Mesendoderm (in vitro differentiated cells): ENCODE measurements around the gene MED29.

Experiments used
- DNase-seq: peaks from one replicate; pipeline ENCODE4 v3.0.0; 2013
- H2AK5ac ChIP-seq: 2 replicates; pipeline ENCODE4 v1.6.1; 2013; ENCODE audit warnings: low read length, inconsistent platforms
- H2BK120ac ChIP-seq: 2 replicates; pipeline ENCODE4 v1.6.1; 2013; ENCODE audit warnings: low read depth, mild to moderate bottlenecking, low read length, moderate library complexity, mixed read lengths
- H2BK15ac ChIP-seq: replicated peaks from 2 replicates; pipeline ENCODE4 v1.6.1; 2013; ENCODE audit warnings: low read depth, mild to moderate bottlenecking, moderate library complexity
- H2BK5ac ChIP-seq: 2 replicates; pipeline ENCODE4 v1.6.1; 2013; ENCODE audit warnings: low read length, inconsistent platforms
- H3K18ac ChIP-seq: 2 replicates; pipeline ENCODE4 v1.6.1; 2013; ENCODE audit warnings: mild to moderate bottlenecking, low read length, mixed read lengths
- H3K23ac ChIP-seq: one replicate; pipeline ENCODE4 v1.6.1; 2013; ENCODE audit warnings: low read length
- H3K27ac ChIP-seq: 2 replicates; pipeline ENCODE4 v1.5.1; 2013; ENCODE audit warnings: low read depth, mild to moderate bottlenecking, inconsistent platforms, low read length, moderate library complexity
- H3K27me3 ChIP-seq: 2 replicates; pipeline ENCODE4 v1.6.1; 2013; ENCODE audit warnings: low read length, control low read depth, mild to moderate bottlenecking, inconsistent platforms; ENCODE audit not compliant: insufficient read depth, poor library complexity
- H3K36me3 ChIP-seq: 2 replicates; pipeline ENCODE4 v1.6.1; 2013; ENCODE audit warnings: low read length, inconsistent platforms; ENCODE audit not compliant: control insufficient read depth, insufficient read depth
- H3K4ac ChIP-seq: one replicate; pipeline ENCODE4 v1.6.1; 2013; ENCODE audit warnings: low read depth, mild to moderate bottlenecking, low read length, moderate library complexity
- H3K4me1 ChIP-seq: 2 replicates; pipeline ENCODE4 v1.6.1; 2013; ENCODE audit warnings: low read depth, low read length, inconsistent platforms; ENCODE audit not compliant: control insufficient read depth
- H3K4me2 ChIP-seq: 2 replicates; pipeline ENCODE4 v1.6.1; 2013; ENCODE audit warnings: low read length
- H3K4me3 ChIP-seq: 2 replicates; pipeline ENCODE4 v1.5.1; 2013; ENCODE audit warnings: mild to moderate bottlenecking, low read length
- H3K56ac ChIP-seq: one replicate; pipeline ENCODE4 v1.6.1; 2013; ENCODE audit warnings: low read length
- H3K79me1 ChIP-seq: 2 replicates; pipeline ENCODE4 v1.6.1; 2013; ENCODE audit warnings: low read length, inconsistent platforms
- H3K79me2 ChIP-seq: 2 replicates; pipeline ENCODE4 v1.6.1; 2013; ENCODE audit warnings: mild to moderate bottlenecking, low read length; ENCODE audit not compliant: control insufficient read depth, insufficient read depth
- H3K9ac ChIP-seq: 2 replicates; pipeline ENCODE4 v1.6.1; 2013; ENCODE audit warnings: low read length, inconsistent platforms
- H4K5ac ChIP-seq: one replicate; pipeline ENCODE4 v1.6.1; 2013; ENCODE audit warnings: low read length
- H4K8ac ChIP-seq: one replicate; pipeline ENCODE4 v1.6.1; 2013; ENCODE audit warnings: low read depth, mild to moderate bottlenecking, control low read depth, low read length, moderate library complexity
- WGBS: extraction: QIAGEN DNeasy Blood & Tissue Kit; methylation state at CpG from one replicate; pipeline ENCODE4 v1.1.7; 2013; ENCODE audit warnings: low lambda C conversion rate, missing lambda C conversion rate; ENCODE audit not compliant: insufficient coverage; ENCODE audit errors: extremely low coverage; 5-methylcytosine and 5-hydroxymethylcytosine counted together

MED29 gene

DNA sequence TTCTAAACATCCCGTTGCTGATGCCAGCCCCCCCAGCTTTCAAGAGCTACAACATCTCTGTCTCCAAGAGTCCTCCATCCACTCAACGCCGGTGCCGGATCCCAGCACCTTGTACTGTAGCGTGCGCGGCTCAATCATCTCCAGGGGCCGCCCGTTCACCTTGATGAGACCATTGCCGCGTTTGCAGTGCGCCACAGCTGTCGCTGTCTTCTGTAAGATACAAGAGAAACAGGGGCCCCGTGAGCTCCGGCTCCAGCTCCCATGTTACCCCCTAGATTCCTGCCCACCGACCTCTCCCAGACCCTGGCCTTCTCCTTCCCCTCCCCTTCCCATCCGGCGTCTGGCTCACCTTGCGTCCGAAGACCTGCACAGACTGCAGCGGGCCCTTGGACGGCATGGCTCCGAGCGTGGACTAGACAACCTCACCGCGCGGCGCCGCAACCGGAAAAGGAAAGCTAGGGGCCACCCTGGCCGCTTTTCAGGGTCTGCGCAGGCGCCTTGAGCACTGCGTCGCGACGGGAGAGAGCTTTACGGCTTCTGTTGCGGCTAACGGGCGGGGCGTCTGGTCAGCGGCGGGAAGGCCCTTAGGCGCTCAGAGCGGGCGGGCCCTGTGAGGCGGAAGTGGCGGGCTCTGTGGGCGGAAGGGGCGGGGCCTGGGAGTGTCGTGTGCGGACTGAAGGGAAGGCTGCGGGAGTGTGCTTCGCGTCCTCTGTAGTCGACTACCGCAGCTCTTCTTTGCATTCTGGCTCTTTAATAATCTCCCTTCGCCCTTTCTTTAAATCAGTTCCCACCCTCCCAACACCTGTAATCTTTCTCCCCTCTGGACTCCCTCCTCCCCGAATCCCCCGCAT is 44.5 kb downstream of the MED29 start, which contains the start of gene RPS16:
Gene RPS16 (minus strand): TSS at position 451 of the 851 bp plus-strand sequence. CDS start 54 bp downstream, at position 397.
- Histone ChIP-seq H2BK15ac (no peak within 1 kb of the TSS), H2AK5ac (peak within 1 kb of the TSS; percentile 98), H2BK5ac (peak within 1 kb of the TSS; percentile 92), H2BK120ac (peak within 1 kb of the TSS; percentile 7), H4K5ac (peak within 1 kb of the TSS; percentile 79), H3K27me3 (no peaks in the 10 kb centered on the region), H3K18ac (peak within 1 kb of the TSS; percentile 78), H3K27ac (peak within 1 kb of the TSS; percentile 88), H3K4me2 (peak within 1 kb of the TSS; percentile 88), H3K79me1 (peaks cover 16% of the 10 kb centered on the region), H3K36me3 (peaks cover 21% of the 10 kb centered on the region), H4K8ac (no peak within 1 kb of the TSS), H3K4me1 (peaks cover 11% of the 10 kb centered on the region), H3K79me2 (peaks cover 25% of the 10 kb centered on the region), H3K56ac (peak within 1 kb of the TSS; percentile 100), H3K4ac (peak within 1 kb of the TSS; percentile 91), H3K9ac (peak within 1 kb of the TSS; percentile 99), H3K4me3 (peak within 1 kb of the TSS; percentile 97), H3K23ac (peak within 1 kb of the TSS; percentile 85)
- WGBS = no CpG with 5 or more reads among the region's 61 CpGs
- peak; percentile 98 for DNase-seq

DNA sequence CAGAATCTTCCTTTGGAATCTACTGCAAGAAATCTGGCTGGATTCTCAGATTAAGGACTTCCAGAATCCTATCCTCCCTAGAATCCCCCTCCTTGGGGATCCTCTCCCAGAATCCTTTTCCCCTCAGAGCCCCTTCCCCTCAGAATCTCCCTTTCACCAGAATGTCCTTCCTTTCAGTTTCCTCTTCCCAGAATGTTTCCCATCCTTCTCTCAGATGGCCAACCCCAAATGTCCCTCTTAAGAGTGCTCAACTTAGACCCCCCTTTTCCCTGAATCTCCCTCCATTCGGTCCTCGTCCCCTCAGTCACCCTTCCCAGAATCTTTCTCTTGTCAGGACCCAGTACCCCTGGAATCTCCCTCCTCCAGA is 45.2 kb downstream of the MED29 start:
- Histone ChIP-seq H2BK15ac (no peak overlapping the region), H2BK5ac (no peak overlapping the region), H3K9ac (peak overlapping the region; percentile 77), H4K8ac (no peak overlapping the region), H3K27ac (peak overlapping the region; percentile 88), H3K27me3 (no peaks in the 10 kb centered on the region), H2AK5ac (peak overlapping the region; percentile 28), H3K36me3 (peaks cover 21% of the 10 kb centered on the region), H3K4me3 (peak overlapping the region; percentile 66), H3K18ac (peak overlapping the region; percentile 78), H4K5ac (peak overlapping the region; percentile 79), H3K56ac (peak overlapping the region; percentile 91), H3K4me1 (peaks cover 9% of the 10 kb centered on the region), H3K79me2 (peaks cover 25% of the 10 kb centered on the region), H3K79me1 (peaks cover 16% of the 10 kb centered on the region), H3K4ac (peak overlapping the region; percentile 91), H3K23ac (no peak overlapping the region), H2BK120ac (peak overlapping the region; percentile 7), H3K4me2 (peak overlapping the region; percentile 88)
- no peak for DNase-seq
- WGBS = no CpG with 5 or more reads among the region's 2 CpGs

DNA sequence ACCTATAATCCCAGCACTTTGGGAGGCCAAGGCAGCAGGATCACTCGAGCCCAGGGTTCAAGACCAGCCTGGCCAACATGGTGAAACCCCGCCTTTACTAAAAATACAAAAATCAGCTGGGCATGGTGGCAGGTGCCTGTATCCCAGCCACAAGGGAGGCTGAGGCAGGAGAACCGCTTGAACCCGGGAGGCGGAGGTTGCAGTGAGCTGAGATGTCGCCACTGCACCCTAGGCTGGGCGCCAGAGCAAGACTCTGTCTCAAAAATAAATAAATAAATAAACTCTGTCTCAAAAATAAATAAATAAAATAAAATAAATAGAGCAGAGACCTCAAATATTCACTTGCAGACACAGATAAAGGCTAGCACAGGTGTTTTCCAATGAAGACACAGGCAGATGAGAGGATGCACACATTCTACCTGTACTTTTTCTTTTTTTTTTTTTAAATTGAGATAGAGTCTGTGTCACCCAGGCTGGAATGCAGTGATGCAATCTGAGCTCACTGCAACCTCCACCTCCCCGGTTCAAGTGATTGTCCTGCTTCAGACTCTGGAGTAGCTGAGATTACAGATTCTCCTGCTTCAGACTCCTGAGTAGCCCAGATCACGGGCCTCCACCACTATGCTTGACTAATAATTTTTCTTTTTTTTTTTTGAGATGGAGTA is 47.2 kb downstream of the MED29 start:
- WGBS = no CpG with 5 or more reads among the region's 9 CpGs
- H3K79me1 ChIP-seq = peaks cover 11% of the 10 kb centered on the region
- no peaks in the 10 kb centered on the region for H3K27me3 ChIP-seq

DNA sequence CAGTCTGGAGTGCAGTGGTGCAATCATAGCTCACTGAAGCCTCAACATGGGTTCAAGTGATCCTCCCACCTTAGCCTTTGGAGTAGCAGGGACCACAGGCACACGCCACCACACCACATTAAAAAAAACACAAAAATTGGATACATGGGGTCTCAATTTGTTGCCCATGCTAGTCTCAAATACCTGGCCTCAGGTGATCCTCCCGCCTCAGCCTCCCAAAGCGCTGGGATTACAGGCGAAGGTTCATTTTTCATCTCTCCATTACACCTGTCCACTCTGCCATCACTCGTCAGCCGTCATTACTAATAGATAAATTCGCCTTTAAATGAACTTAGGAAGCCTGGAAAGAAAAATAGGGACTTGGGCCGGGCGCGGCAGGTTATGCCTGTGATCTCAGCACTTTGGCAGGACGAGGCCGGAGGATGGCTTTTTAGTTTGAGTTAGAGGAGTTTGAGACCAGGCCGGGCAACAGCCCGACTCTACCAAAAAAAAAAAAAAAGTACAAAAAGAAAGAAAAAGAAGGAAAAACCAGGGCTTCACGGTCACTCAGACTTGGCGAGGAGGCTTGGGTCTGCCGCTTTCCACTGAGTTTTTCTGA is 53.5 kb downstream of the MED29 start:
- Histone ChIP-seq H3K4me3 (peak overlapping the region; percentile 98), H3K36me3 (no peaks in the 10 kb centered on the region), H3K18ac (peak overlapping the region; percentile 40), H3K56ac (peak overlapping the region; percentile 95), H3K4me1 (peaks cover 2% of the 10 kb centered on the region), H4K5ac (peak overlapping the region; percentile 33), H3K9ac (peak overlapping the region; percentile 99), H3K79me2 (peaks cover 44% of the 10 kb centered on the region), H2BK15ac (no peak overlapping the region), H3K27ac (peak overlapping the region; percentile 54), H3K4ac (peak overlapping the region; percentile 66), H3K79me1 (peaks cover 15% of the 10 kb centered on the region), H3K23ac (no peak overlapping the region), H2BK120ac (no peak overlapping the region), H3K27me3 (no peaks in the 10 kb centered on the region), H4K8ac (no peak overlapping the region), H2AK5ac (no peak overlapping the region), H3K4me2 (peak overlapping the region; percentile 87), H2BK5ac (peak overlapping the region; percentile 39)
- WGBS = no CpG with 5 or more reads among the region's 17 CpGs
- DNase-seq = peak; percentile 38

More for the DNA sequence above, 47.2 kb downstream of the MED29 start:
- Histone ChIP-seq H3K4me1 (peaks cover 9% of the 10 kb centered on the region), H2AK5ac (no peak overlapping the region), H2BK5ac (no peak overlapping the region), H3K56ac (no peak overlapping the region), H3K23ac (no peak overlapping the region), H3K9ac (no peak overlapping the region), H3K27ac (no peak overlapping the region), H3K18ac (no peak overlapping the region), H3K4me3 (no peak overlapping the region), H3K4me2 (no peak overlapping the region), H4K5ac (no peak overlapping the region), H3K36me3 (peaks cover 11% of the 10 kb centered on the region), H2BK15ac (no peak overlapping the region), H4K8ac (no peak overlapping the region), H3K4ac (no peak overlapping the region), H3K79me2 (peaks cover 23% of the 10 kb centered on the region), H2BK120ac (no peak overlapping the region)
- DNase-seq = peak; percentile 71

DNA sequence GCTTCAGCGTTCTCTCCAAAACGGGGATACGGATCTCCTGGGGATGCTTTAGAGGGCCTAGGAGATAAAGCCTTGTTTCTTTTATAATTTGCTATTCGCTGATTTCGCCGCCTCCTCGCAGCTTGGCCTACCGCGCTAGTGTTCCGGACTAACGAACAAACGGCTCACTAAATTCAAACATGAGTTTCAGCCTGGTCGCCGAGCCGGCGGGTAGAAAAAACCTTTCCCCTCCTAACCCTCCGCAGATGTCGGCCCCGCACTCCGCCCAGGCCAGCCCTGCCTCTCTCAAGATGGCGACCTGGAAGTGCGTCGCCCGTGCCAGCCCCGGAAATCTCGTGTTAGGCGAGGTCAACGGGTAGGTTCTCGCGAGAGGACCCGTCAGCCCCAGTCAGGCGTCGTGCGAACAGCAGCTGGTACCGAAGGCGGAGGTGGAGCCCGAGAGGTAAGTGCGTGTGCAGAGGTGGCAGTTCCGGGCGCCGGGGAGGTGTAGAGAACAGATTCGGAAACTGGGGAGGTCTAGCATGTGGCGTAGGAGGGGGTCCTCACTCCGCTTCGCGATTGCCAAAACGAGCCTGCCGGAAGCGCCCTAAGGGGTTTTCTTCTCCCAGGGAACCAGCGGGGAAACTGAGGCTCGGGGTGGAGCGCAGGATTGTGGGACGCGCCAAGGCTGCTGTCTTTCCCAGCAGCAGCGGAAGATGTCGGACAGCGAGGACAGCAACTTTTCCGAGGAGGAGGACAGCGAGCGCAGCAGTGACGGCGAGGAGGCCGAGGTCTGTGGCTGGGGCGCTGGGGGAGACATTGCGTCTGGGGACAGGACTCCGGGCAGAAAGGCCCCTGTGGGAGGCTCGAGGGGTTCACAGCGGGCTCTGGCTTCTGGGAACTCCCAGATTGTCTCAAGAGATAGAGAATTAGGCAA is 54.3 kb downstream of the MED29 start, which contains the start of gene SUPT5H:
Gene SUPT5H (plus strand): TSS at position 387 of the 916 bp plus-strand sequence. CDS start 309 bp downstream, at position 696.
- Histone ChIP-seq H3K18ac (peak within 1 kb of the TSS; percentile 40), H2BK15ac (no peak within 1 kb of the TSS), H3K9ac (peak within 1 kb of the TSS; percentile 99), H3K4me2 (peak within 1 kb of the TSS; percentile 87), H2BK120ac (no peak within 1 kb of the TSS), H3K23ac (peak within 1 kb of the TSS; percentile 94), H3K27ac (peak within 1 kb of the TSS; percentile 54), H3K56ac (peak within 1 kb of the TSS; percentile 99), H3K79me1 (peaks cover 17% of the 10 kb centered on the region), H3K27me3 (no peaks in the 10 kb centered on the region), H3K4me3 (peak within 1 kb of the TSS; percentile 98), H3K36me3 (no peaks in the 10 kb centered on the region), H2AK5ac (peak within 1 kb of the TSS; percentile 72), H3K4me1 (peaks cover 2% of the 10 kb centered on the region), H4K8ac (no peak within 1 kb of the TSS), H4K5ac (peak within 1 kb of the TSS; percentile 33), H3K79me2 (peaks cover 51% of the 10 kb centered on the region), H2BK5ac (peak within 1 kb of the TSS; percentile 56), H3K4ac (peak within 1 kb of the TSS; percentile 90)
- no CpG with 5 or more reads among the region's 68 CpGs for WGBS
- DNase-seq = peak; percentile 99
